ENCODE results near the gene DAGLA.

DNA sequence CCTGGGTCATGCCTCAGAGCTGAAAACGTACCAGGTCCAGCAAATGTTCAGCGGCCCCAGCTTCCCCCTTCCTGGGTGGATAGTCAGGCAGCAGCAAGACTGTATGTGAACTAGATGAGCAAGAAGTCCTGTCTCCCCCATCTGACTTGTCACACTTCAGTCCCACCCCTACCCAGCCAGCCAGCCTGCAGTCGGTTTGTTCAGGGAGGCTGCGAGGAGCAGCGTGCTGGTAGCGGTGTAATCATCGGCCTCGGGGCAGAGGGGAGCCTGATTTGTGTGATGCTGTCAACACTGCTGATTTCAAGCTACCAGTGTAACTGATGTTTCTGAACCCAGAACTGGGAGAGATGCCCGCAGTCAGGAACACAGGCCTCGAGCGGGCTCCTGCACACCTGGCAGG lies 102.7 kb downstream of the DAGLA start:
- TF ChIP-seq POLR2A (IDR thresholded peaks at IDR 0.05) = no peak
- TF ChIP-seq CTCF (IDR thresholded peaks at IDR 0.05) = no peak
